ENCODE data around the gene APOLD1.

- TF ChIP-seq, protein P1, sequence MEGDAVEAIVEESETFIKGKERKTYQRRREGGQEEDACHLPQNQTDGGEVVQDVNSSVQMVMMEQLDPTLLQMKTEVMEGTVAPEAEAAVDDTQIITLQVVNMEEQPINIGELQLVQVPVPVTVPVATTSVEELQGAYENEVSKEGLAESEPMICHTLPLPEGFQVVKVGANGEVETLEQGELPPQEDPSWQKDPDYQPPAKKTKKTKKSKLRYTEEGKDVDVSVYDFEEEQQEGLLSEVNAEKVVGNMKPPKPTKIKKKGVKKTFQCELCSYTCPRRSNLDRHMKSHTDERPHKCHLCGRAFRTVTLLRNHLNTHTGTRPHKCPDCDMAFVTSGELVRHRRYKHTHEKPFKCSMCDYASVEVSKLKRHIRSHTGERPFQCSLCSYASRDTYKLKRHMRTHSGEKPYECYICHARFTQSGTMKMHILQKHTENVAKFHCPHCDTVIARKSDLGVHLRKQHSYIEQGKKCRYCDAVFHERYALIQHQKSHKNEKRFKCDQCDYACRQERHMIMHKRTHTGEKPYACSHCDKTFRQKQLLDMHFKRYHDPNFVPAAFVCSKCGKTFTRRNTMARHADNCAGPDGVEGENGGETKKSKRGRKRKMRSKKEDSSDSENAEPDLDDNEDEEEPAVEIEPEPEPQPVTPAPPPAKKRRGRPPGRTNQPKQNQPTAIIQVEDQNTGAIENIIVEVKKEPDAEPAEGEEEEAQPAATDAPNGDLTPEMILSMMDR (IDR thresholded peaks at IDR 0.05): no peak
- TF ChIP-seq POLR2A (IDR thresholded peaks at IDR 0.05): no peak
Observed at GRCh38 chr12:12835378-12836146, 50.1 kb downstream of the APOLD1 start.
